Central memory CD4-positive, alpha-beta T cell (primary cell): ENCODE results near the gene SIRT6.
"Not testable (repeated sequence)": the region's sequence is repeated elsewhere in the genome, so short reads cannot be mapped to it uniquely, and the experiment has no call there.

ENCODE experiments used
- DNase-seq: peaks from one replicate; pipeline ENCODE4 v3.0.0; 2022

Gene SIRT6

DNA sequence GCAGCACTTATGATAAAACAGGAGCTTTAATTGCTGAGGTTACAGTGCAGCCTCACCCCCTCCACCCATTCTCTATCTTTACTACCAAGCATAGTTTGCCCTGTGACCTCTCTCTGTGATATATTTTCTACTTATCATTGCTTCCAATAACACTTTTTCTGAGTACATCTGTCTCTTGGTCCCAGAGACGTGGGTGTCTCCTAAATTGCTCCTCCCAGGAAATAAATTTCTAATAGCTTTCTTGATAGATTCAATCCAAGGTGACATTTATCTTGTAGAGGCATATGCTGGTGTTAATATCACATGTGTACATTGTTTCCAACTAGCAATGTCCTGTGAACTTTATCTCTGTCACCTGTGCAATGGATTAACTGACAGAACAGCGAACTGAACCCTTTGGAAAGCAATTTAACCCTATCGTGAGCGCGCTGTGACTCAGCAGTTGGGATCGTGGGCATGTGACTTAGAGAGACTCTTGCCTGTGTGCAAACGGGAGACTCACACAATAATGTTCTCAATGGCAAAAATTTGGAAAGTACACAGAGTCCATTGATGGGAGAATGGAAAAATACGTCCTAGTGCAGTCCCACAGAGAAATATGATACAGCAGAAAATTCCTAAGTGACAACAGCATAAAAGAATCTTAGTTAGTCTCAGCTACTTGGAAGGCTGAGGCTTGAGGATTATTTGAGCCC, 51.5 kb downstream of the SIRT6 start:
- no peak for DNase-seq

DNA sequence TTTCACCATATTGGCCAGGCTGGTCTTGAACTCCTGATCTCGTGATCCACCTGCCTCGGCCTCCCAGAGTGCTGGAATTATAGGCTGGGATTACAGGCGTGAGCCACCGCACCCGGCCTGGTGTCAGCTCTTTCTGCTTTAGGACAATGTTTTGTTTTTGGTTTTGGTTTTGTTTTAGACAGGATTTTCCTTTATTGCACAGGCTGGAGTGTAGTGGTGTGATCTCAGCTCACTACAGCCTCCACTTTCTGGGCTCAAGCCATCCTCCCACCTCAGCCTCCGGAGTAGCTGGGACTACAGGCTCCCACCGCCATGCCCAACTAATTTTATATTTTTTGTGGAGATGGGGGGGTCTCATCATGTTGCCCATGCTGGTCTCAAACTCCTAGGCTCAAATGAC, 53.3 kb downstream of the SIRT6 start:
- not testable (repeated sequence) for DNase-seq

DNA sequence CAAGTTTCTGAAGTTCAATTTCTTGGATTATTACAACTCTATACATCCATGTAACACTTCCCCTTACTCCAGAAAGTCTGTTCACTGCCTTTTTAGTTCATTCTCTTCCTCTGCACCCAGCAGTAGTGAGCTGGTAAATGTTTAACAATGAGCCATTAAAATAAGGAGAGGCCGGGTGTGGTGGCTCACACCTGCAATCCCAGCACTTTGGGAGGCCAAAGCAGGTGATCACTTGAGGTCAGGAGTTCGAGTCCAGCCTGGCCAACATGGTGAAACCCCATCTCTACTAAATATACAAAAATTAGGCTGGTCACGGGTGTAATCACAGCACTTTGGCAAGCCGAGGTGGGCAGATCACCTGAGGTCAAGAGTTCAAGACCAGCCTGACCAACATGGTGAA, 55.0 kb downstream of the SIRT6 start:
- not testable (repeated sequence) for DNase-seq

DNA sequence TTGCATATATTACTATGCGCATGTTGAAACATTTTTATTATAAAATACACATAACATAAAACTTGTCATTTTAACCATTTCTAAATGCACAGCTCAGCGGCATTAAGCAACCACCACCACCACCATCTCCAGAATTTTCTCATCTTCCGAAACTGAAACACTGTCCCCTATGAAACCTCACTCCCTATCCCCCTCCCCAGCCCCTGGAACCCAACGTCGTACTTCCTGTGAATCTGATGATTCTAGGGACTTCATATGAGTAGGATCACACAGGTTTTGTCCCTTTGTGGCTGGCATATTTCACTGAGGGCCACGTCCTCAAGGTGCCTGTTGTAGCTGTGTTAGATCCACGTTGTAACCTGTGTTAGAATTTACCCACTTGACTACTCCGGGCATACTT, 57.7 kb downstream of the SIRT6 start:
- DNase-seq: no peak
